Epithelial cell of esophagus (primary cell): ENCODE data around the gene LDHAL6B.
A peak's percentile ranks its signal among the peaks of the same experiment; 100 is the strongest.
"Not testable (repeated sequence)": the region's sequence is repeated elsewhere in the genome, so short reads cannot be mapped to it uniquely, and the experiment has no call there.

Experiments used
- DNase-seq: peaks from one replicate; pipeline ENCODE4 v3.0.0; 2010; ENCODE audit warnings: low read depth
- H3K4me3 ChIP-seq: 2 replicates; pipeline ENCODE4 v1.5.1; 2011; ENCODE audit warnings: mild to moderate bottlenecking, low read length, control low read depth
- CTCF ChIP-seq: IDR thresholded peaks from 2 replicates; pipeline ENCODE4 v1.5.1; 2011; ENCODE audit warnings: low read depth, mild to moderate bottlenecking, low read length, control low read depth, inconsistent platforms; ENCODE audit not compliant: insufficient read depth; ENCODE audit errors: missing control alignments

Gene LDHAL6B

GRCh38 chr15:59206623-59207183 lies at the start of gene LDHAL6B:
LDHAL6B (plus strand) TSS chr15:59206843; CDS start chr15:59206941, 98 bp downstream.
- H3K4me3 ChIP-seq = no peak within 1 kb of the TSS
- TF ChIP-seq CTCF = no peak
- DNase-seq = no peak

GRCh38 chr15:59157396-59157795 lies 49.2 kb upstream of the LDHAL6B start:
- no peak for TF ChIP-seq CTCF
- DNase-seq = no peak

GRCh38 chr15:59157840-59158700 lies 48.6 kb upstream of the LDHAL6B start:
- H3K4me3 ChIP-seq = no peak overlapping the region
- DNase-seq = no peak
- TF ChIP-seq CTCF = no peak

More at GRCh38 chr15:59157396-59157795, 49.2 kb upstream of the LDHAL6B start:
- no peak overlapping the region for H3K4me3 ChIP-seq

- DNase-seq = no peak
- no peak overlapping the region for H3K4me3 ChIP-seq
- no peak for TF ChIP-seq CTCF
Observed at GRCh38 chr15:59158701-59159034, 48.0 kb upstream of the LDHAL6B start.

- no peak overlapping the region for H3K4me3 ChIP-seq
- no peak for TF ChIP-seq CTCF
- no peak for DNase-seq
Observed at GRCh38 chr15:59159210-59159609, 47.4 kb upstream of the LDHAL6B start.

- no peak overlapping the region for H3K4me3 ChIP-seq
- peak; percentile 59 for TF ChIP-seq CTCF
- no peak for DNase-seq
Observed at GRCh38 chr15:59160880-59161593, 45.6 kb upstream of the LDHAL6B start.

GRCh38 chr15:59162080-59162479 lies 44.6 kb upstream of the LDHAL6B start:
- not testable (repeated sequence) for DNase-seq, H3K4me3 ChIP-seq
